ENCODE results near the gene C3AR1.
"Not testable (repeated sequence)": the region's sequence is repeated elsewhere in the genome, so short reads cannot be mapped to it uniquely, and the experiment has no call there.

The C3AR1 gene

DNA sequence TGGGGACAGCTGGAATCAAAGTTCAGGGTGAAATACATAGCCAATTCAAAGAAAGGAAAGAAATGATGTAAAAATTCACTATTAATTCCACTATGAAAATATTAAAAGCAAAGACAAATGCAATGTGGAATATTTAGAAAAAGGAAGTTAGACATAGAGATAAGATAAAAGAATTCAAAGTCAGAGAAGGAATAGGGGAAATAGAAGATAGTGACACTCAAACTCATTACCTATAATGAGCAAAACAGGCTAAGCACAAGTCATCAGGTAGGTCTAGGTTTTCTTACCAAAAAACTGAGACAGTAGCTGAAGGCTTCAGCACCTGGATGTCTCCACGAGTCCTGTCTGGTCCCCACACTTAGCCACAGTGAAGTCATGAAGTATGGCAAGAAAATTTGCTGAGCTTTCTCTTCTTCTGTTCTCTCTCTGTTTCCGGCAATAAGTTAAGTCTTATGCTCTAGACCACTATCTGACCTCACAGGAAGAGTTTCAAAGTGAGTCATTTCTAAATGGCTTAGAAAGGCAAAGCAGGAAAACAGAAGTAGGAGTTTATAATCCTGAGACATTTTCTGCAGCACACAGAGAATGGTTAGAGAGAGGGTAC lies at the start of gene C3AR1:
C3AR1 (minus strand) TSS at position 369 of the 604 bp plus-strand sequence. CDS start 6,174 bp downstream, outside the sequence.
- DNase-seq (ENCODE audit: low read depth), result peak; percentile 16

DNA sequence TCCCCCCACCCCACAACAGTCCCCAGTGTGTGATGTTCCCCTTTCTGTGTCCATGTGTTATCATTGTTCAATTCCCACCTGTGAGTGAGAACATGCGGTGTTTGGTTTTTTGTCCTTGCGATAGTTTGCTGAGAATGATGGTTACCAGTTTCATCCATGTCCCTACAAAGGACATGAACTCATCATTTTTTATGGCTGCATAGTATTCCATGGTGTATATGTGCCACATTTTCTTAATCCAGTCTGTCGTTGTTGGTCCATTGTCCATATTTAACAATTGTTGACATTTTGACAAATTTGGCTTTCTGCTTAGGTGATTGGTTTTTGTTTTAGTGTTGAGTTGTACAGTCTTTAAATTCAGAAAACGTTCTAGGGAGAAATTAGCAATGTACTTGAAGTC lies 47.0 kb upstream of the C3AR1 start:
- DNase-seq (ENCODE audit: low read depth), result not testable (repeated sequence)

DNA sequence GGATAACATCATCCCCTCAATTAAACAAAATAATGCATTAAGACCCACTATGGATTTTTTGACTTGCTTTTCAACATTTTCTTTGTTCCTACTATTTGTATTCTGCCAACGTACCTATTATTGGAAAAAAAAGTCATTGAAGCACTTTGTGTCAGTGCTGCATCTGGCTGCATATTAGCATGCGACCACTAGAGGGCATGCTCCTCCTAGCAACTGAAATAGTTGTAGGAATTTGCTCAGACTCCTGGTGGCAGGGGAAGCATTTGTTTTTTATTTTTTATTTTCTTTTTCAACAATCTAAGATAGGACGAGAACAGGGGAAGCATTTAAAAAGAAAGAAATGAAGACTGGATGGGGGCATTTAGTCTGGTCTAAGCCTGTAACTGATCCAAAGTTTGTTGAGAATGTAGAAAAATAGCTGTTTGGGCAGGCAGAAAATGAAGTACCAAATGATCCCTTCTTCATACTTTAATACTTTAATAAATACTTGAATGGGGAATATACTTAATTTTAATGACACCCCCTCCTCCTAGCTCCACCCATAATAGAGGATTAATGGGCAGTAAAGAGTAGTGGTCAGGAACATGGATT lies 42.7 kb upstream of the C3AR1 start:
- DNase-seq (ENCODE audit: low read depth), result peak; percentile 73

DNA sequence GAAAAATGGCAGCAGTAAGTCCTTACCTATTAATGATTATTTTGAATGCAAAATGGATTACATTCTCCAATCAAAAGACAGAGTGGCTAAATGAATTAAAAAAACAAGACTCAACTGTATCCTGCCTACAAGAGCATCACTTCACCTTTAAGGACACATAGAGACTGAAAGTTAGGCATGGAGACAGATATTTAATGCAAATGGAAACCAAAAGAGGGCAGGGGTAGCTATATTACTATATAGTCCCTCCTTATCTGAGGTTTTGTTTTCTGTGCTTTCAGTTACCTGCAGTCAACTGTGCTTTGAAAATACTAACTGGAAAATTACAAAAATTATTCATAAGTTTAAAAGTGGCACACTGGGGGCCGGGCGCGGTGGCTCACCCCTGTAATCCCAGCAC lies 33.1 kb upstream of the C3AR1 start:
- no peak for DNase-seq (ENCODE audit: low read depth)

DNA sequence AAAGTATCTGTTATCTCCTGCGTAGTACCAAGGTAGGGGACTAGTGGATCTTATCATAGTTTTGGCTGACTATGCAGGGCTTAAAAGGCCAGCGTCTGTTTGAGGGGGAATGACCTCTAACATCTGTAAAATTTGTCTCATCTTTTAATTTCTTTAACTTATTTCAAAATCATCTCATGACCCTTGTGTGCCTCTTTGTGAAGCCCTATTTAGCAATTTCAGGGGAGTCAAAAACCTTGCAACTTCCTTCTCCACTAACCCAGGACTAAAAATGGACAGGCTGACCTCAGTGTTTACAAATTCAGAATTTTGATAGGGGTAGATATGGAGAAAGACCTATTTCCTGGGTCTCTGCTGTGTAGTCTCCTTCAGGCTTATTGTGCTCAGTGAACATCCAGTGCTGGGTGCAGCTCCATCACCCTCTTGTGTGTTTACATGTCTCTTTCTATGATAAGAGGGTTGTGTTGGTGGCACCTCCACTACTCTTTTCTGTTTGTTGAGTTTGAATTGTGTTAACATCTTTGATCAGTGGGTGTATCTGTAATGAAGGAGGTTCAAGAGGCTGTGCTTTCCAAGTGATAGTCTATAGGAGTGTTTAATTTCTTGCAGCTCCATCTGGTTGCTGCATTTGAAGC lies 30.2 kb upstream of the C3AR1 start:
- no peak for DNase-seq (ENCODE audit: low read depth)

DNA sequence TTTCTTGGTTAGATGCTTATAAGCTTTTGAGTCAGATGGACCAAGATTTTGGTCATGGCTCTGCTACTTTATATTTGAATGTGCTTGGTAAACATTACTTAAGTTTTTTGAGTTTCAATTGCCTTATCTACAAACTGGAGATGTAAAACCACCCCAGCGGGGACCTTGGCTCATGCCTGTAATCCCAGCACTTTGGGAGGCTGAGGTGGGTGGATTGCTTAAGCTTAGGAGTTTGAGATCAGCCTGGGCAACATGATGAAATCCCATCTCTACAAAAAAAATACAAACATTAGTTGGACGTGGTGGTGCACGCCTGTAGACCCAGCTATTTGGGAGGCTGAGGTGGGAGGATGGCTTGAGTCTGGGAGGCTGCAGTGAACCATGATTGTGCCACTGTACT lies 27.1 kb upstream of the C3AR1 start:
- no peak for DNase-seq (ENCODE audit: low read depth)

DNA sequence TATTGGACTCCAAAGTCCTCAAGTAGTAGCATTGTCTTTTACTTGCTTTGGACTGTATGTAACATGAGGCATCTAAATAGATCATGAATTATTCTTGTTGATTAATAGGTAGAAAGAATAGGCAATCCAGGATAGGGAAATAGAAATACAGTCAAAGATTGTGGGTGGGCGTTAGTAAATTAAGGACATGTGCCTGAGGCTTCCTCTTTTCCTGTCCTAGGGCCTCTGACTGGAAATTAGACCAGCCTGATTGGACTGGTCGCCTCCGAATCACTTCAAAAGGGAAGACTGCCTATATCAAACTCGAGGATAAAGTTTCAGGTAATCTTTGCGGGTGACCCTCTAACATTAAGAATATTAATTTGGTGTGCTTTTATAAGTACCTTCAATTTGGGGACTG lies 23.6 kb upstream of the C3AR1 start:
- no peak for DNase-seq (ENCODE audit: low read depth)

DNA sequence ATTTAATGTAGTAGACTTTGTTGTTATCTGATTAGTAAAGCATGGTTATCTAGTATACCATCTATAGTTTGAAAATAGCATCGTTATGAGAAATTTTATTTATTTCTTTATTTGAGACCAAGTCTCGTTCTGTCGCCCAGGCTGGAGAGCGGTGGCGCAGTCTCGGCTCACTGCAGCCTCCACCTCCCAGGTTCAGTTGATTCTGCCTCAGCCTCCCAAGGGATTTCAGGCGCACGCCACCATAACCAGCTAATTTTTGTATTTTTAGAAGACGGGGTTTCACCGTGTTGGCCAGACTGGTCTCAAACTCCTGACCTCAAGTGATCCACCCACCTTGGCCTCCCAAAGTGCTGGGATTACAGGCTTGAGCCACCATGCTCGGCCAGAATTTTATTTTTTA lies 23.1 kb upstream of the C3AR1 start:
- not testable (repeated sequence) for DNase-seq (ENCODE audit: low read depth)

DNA sequence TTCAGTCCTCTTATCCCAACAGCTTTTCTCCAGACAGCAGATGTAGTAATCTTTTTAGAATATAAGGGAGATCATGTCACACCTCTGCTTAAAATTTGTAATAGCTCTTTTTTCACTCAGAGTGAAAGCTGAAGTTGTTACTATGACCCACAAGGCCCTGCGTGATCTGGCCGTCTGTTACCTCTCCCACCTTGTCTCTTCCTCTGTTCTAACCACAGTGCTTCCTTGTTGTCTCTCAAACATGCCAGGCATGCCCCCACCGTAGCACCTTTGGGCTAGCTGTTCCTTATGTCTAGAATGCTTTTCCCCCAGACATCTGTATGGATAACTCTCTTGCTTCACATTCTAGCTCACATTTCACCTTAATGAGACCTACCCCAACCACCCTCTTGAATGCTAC lies 22.4 kb upstream of the C3AR1 start:
- DNase-seq (ENCODE audit: low read depth), result peak; percentile 8

DNA sequence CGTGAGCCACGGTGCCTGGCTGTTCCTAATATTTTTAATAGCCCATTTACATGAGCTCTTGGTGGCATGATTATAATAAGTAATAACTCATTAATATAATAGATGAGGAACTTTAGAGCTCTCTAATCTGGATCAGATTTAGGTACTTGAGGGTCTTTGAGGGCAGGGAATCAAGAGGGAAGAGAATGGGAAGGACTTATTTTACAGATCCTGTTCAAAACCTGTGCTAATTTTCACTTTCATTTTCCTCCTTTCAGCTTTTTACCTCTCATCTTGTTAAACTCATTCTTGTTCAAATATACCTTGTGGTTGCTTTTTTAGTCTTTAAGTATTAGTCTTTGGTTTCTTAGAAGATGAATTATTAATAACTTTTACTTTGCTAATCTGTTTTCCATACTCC lies 21.5 kb upstream of the C3AR1 start:
- DNase-seq (ENCODE audit: low read depth), result no peak

DNA sequence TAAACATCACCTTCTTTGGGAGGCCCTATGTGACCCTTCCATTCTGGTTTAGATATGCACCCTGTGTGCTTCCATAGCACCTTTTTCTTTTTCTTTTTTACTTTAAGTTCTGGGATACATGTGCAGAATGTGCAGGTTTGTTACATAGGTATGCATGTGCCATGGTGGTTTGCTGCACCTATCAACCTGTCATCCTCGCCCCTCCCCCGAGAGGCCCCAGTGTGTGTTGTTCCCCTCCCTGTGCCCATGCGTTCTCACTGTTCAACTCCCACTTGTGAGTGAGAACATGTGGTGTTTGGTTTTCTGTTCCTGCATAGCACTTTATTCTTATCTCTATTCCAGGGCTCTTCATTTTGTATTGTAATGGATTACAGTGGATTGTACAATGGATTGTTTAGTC lies 18.2 kb upstream of the C3AR1 start:
- not testable (repeated sequence) for DNase-seq (ENCODE audit: low read depth)

DNA sequence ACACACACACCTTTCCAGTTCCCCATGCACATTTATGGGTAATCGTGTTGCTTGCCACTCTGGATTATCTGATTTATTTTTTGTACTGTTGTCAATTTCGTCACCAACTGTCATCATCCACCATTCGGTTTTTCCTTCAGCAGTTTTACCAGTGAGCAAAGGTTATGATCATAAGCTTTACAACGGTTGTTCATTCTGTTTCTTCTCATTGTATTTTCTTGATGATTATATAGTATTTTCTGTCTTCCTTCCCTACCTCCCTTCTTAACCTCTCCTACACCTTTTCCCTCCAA lies 16.6 kb upstream of the C3AR1 start:
- DNase-seq (ENCODE audit: low read depth), result no peak

DNA sequence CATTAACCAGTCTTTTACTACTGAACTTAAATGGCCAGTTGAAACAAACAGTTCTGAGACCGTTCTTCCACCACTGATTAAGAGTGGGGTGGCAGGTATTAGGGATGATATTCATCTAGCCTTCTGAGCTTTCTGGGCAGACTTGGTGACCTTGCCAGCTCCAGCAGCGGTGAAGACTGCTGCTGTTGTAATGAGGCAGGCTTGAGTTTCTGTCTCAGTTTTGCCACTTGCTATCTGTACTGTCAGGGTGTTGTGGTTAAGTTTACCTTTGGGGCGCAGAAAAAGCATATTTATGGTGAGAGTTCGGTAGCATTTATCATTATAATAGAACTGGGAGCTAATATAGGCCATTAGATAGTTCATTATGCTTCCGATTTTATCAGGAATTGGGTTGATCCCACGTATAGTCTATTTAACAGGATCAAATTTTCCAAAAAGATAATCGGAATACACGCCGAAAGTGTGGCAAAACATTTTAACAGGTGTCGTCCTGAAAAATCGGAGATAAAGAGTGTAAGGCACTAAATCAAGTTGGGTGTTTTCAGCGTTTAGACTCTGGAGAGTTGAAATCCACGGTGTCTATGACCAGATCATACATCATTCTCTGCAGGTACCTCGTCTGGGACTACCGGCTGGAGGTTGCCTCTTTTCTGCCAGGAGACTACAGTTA lies 15.2 kb upstream of the C3AR1 start:
- peak; percentile 19 for DNase-seq (ENCODE audit: low read depth)

DNA sequence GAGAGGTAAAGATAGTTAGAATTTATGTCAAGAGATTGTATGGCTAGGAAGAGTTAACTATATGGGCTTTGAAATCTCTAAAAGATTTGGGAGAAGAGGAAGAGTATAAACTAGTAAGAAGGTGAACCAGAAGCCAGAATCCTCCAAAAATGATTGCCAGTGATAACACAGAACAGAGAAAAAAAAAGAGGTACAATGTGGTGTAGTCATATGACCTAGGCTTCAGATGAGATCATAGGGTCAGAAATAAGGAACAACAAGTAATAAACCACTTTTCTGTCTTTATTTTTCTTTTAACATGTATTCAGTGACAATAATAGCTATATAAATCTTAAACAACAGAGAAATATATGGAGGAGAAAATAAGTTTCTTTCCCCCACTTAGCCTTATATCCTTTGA lies 14.0 kb upstream of the C3AR1 start:
- no peak for DNase-seq (ENCODE audit: low read depth)

DNA sequence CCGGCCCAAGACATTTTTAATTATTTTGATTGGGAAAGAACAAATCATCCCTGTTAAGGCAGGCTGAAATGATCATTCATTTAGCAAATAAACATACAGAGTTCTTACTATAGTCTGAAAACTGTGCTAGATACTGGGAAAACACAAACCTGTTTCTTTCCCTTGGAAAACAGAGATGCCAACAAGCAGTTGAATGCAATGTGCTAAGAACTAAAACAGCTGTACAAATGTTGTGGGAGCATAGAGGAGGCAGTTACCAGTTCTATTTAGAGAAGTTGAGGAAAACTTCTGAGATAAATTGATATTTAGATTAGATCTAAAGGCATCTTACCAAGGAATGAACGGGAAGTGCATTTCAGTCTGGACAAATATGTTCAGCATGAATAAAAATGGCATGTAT lies 12.8 kb upstream of the C3AR1 start:
- DNase-seq (ENCODE audit: low read depth), result no peak

DNA sequence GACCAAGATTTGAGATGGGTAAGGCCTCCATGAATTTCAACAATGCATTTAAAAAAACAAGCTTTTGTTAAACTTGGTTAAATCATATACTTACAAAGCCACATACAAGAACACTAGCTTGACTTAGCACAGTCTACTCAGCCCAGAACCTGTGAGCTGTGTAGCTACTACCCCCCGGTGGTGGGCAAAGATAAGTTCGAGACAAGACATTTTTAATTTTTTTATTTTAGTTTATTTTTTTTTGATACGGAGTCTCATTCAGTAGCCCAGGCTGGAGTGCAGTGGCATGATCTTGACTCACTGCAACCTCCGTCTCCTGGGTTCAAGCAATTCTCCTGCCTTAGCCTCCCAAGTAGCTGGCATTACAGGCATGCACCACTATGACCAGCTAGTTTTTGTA lies 12.2 kb upstream of the C3AR1 start:
- peak; percentile 33 for DNase-seq (ENCODE audit: low read depth)

DNA sequence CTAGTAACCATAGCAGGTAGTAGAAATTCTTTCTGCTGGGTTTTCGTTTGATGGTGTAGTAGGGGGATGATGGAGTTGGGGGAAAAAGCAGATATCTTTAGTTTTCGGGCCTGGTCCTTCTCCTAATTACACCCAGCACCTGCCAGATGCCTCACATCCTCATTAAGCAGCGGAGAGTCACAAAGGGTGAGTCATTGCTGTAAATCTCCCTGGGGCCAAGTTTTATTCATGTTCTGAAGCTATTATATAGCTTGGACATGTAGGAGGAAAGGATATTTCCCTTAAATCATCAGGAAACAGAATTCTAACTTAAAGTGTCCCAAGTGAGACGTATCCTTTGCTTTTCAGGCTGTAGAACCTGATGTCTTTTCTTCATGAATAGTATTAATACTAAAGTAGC lies 11.0 kb upstream of the C3AR1 start:
- DNase-seq (ENCODE audit: low read depth), result no peak

DNA sequence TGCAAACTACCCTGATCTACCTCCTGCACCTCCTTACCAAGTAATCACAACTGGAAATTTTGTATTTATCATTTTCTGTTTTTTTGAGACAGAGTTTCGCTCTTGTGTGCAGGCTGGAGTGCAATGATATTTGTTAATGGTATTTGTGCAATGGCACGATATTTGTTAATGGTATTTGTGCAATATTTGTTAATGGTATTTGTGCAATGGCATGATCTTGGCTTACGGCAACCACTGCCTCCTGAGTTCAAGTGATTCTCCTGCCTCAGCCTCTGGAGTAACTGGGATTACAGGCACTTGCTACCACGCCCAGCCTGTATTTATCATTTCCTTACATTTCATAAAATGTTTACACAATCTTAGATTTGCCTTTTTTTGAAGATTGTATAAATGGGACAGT lies 10.2 kb upstream of the C3AR1 start:
- no peak for DNase-seq (ENCODE audit: low read depth)

DNA sequence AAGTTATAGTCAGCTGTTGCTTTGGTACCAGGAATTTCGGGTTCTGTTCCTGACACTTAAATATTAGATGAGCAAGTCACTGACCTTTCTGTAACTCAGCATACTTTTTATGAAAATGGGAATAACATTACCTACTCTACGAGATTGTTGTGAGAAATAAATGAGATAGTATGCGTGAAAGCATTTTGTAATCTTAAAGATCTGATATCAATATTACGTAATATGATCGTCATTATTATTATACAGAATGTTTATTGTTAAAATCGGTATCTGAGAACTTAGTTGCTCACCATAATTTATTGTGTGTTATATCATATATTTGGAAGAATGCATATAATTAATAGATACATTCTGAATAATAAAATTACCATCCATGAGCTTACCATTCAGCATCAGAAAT lies 9.8 kb upstream of the C3AR1 start:
- DNase-seq (ENCODE audit: low read depth), result no peak

DNA sequence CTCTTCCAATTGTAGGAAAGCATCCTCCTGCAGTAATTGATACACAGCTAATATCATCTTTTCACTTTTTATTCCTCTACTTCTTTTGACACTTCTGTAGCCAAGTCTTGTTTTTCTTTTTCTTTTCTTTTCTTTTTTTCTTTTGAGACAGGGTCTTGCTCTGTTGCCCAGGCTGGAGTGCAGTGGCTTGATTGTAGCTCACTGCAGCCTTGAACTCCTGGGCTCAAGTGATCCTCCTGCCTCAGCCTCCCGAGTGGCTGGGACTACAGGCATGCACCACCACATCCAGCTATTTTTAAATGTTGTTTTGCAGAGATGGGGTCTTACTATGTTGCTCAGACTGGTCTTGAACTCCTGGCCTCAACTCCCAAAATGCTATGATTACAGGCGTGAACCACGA lies 5.7 kb upstream of the C3AR1 start:
- DNase-seq (ENCODE audit: low read depth), result not testable (repeated sequence)

DNA sequence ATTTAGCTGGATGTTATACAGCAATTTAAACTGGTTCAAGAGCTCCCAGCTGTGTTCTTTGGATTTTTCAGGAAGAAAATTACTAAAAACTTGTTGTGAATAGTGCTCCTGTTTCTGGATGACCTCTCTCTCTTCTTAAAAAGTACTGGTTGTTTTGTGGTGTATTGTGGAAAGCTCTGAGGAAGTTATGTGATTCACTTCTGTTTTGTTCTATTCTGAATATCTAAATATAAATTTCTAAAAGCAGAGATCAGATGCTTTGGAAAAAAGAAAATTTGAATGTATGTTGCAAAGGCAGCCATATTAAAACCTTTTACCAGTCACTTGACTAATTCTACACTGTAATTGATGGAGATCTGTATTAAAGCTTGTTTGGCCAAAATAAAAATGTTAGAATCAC lies 3.4 kb upstream of the C3AR1 start:
- DNase-seq (ENCODE audit: low read depth), result no peak

DNA sequence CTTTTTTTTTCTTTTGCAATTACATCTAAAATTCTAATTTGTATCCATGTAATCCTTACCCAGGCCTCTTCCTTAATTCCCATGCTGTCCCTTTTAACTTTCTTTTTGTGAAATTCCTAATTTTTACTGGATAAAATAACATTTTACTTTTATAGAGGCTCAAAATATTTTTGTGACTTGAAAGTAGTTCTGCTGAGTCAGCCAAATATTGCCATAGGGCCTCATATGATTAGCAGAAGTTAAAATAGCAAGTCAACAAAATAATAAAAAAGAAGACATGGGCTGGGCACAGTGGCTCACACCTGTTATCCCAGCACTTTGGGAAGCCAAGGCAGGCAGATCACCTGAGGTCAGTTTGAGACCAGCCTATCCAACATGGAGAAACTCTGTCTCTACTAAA lies 2.0 kb downstream of the C3AR1 start:
- no peak for DNase-seq (ENCODE audit: low read depth)

DNA sequence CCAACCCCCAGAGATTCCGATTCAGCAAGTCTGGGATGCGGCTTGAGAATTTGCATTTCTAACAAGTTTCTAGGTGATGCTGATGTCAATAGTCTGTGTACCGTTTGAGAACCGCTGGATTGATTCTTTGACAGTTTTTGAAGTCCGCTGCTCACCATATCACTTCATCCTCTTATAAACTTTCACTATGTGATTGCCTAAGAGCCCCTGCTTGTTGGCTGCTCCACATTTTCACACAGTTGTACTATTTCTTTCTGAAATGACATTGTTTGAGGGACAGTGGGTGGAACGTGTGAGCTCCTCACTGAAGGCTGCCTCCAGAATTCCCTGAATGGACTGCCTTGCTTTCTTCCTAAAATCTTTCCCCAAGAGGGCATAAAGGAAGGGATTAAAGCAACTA lies 7.7 kb downstream of the C3AR1 start:
- DNase-seq (ENCODE audit: low read depth), result no peak

DNA sequence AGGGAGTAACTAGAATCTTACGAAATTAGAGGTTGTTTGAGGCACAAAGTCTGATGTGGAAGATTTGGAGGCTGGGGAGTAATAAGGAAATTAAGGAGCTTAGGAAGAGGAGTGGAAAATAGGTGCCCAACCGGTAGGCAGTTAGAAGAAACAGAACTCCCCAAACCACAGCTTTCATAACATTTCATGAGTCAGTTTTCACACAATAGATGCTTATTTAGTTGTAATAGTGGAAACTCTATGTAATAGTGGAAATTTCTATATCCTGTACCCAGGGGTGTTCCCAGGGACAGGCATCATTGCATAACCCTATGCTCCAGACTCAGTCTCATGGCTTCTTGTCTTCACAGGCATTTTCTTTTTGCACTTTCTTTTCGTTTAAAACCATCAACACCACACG lies 8.3 kb downstream of the C3AR1 start:
- DNase-seq (ENCODE audit: low read depth), result no peak
